GM12878 (cell line): ENCODE data around the gene UNCX. TPM values are rescaled to one million over a fixed set of nuclear protein-coding genes. Genes with fewer than 3 reads are reported as not detected.

ENCODE experiments used
- ATAC-seq: fragments of 200-7000 bp; cut with Tn5 transposase; 3 replicates; pipeline ENCODE4 v1.9.1; 2020; ENCODE audit warnings: mild to moderate bottlenecking, moderate library complexity
- BruUV-seq: library from RNA; stranded (reverse); fragments of 400-500 nt; replicated peaks from 2 replicates; lab custom pipeline; 2021; lab: Mats Ljungman, UMichigan
- CTCF ChIA-PET: fragments of 300-600 bp; sonication (Branson Sonifier 250); formaldehyde crosslinking; extraction: SDS; loops from one replicate; lab custom pipeline; 2021; ENCODE audit warnings: inconsistent platforms; lab: Yijun Ruan, JAX
- POLR2A ChIA-PET: fragments of 350-600 bp; formaldehyde crosslinking; extraction: SDS; loops from one replicate; lab custom pipeline; 2021; ENCODE audit warnings: inconsistent platforms; lab: Charles Lee
- RAD21 ChIA-PET: fragments of 300-600 bp; sonication (Branson Sonifier 250); formaldehyde crosslinking; loops from one replicate; lab custom pipeline; 2023; ENCODE audit warnings: antibody characterized with exemption; ENCODE audit not compliant: unreplicated experiment; lab: Charles Lee
- SMC1A ChIA-PET: fragments of 300-600 bp; sonication (Branson Sonifier 250); formaldehyde crosslinking; loops from one replicate; lab custom pipeline; 2023; ENCODE audit not compliant: unreplicated experiment, uncharacterized antibody; lab: Charles Lee
- DNase-seq: peaks from one replicate; pipeline ENCODE4 v3.0.0-alpha.2; 2011; ENCODE audit warnings: low read depth, low spot score
- FAIRE-seq: peaks from 3 replicates; lab custom pipeline; 2011; peaks lifted over from hg19 to GRCh38; lab: Jason Lieb, UNC
- H2AFZ ChIP-seq: 2 replicates; pipeline ENCODE4 v1.6.0; 2011; ENCODE audit warnings: low read depth, low read length, control low read depth; ENCODE audit not compliant: control insufficient read depth
- H3K27ac ChIP-seq: 2 replicates; pipeline ENCODE4 v1.5.1; 2011; ENCODE audit warnings: control low read depth; ENCODE audit not compliant: control insufficient read depth, insufficient read depth
- H3K27me3 ChIP-seq, 2 experiments: replicated peaks in 1 of 2; 2 replicates each; pipeline versions ENCODE4 v1.6.0 to v1.6.1; 2011; ENCODE audit warnings: low read length in 1 of 2; ENCODE audit not compliant: control insufficient read depth in 2 of 2, insufficient read depth in 2 of 2
- H3K36me3 ChIP-seq, 2 experiments: 2 replicates each; pipeline ENCODE4 v1.5.1; 2011; ENCODE audit warnings: low read length in 1 of 2; ENCODE audit not compliant: control insufficient read depth in 2 of 2, insufficient read depth in 2 of 2
- H3K4me1 ChIP-seq: 2 replicates; pipeline ENCODE4 v1.6.1; 2011; ENCODE audit warnings: mild to moderate bottlenecking, low read length, moderate library complexity, mixed read lengths; ENCODE audit not compliant: control insufficient read depth, insufficient read depth
- H3K4me2 ChIP-seq: 2 replicates; pipeline ENCODE4 v1.6.0; 2011; ENCODE audit warnings: control low read depth; ENCODE audit not compliant: control insufficient read depth, insufficient read depth
- H3K4me3 ChIP-seq: fragments of 200-600 bp; sonication (generic); 2 replicates; pipeline ENCODE4 v1.5.1; 2016
- H3K79me2 ChIP-seq: 2 replicates; pipeline ENCODE4 v1.6.0; 2011; ENCODE audit warnings: low read length; ENCODE audit not compliant: control insufficient read depth, insufficient read depth
- H3K9ac ChIP-seq: 2 replicates; pipeline ENCODE4 v1.8.0; 2011; ENCODE audit warnings: low read length, control low read depth, mixed read lengths; ENCODE audit not compliant: control insufficient read depth, insufficient read depth
- H3K9me3 ChIP-seq: replicated peaks from 3 replicates; pipeline ENCODE4 v1.5.1; 2011; ENCODE audit warnings: mild to moderate bottlenecking, low read length; ENCODE audit not compliant: control insufficient read depth, insufficient read depth
- H4K20me1 ChIP-seq: 2 replicates; pipeline ENCODE4 v1.6.0; 2011; ENCODE audit not compliant: control insufficient read depth, insufficient read depth
- ATF2 ChIP-seq: IDR thresholded peaks from 2 replicates; pipeline ENCODE4 v1.6.1; 2012; ENCODE audit warnings: low read length, inconsistent platforms
- ATF3 ChIP-seq: IDR thresholded peaks from 2 replicates; pipeline ENCODE4 v1.6.1; 2011; ENCODE audit warnings: low read depth, mild to moderate bottlenecking, low read length, moderate library complexity, borderline replicate concordance; ENCODE audit errors: extremely low read depth
- CBX3 ChIP-seq: fragments of 200-600 bp; sonication (generic); IDR thresholded peaks from 2 replicates; pipeline ENCODE4 v1.6.1; 2016; ENCODE audit warnings: low read depth, borderline replicate concordance
- IRF3 ChIP-seq: fragments of 450-650 bp; IDR thresholded peaks from 2 replicates; pipeline ENCODE4 v1.6.1; 2014; ENCODE audit warnings: mild to moderate bottlenecking
- NKRF ChIP-seq: fragments of 450-650 bp; conservative IDR thresholded peaks from 2 replicates; pipeline ENCODE4 v1.6.1; 2017; ENCODE audit warnings: mild to moderate bottlenecking, moderate library complexity
- PKNOX1 ChIP-seq: fragments of 450-650 bp; IDR thresholded peaks from 2 replicates; pipeline ENCODE4 v1.6.1; 2016; ENCODE audit warnings: mild to moderate bottlenecking
- ZBTB33 ChIP-seq: fragments of 450-650 bp; IDR thresholded peaks from 2 replicates; pipeline ENCODE4 v1.6.1; 2017; ENCODE audit warnings: mild to moderate bottlenecking
- ZBTB4 ChIP-seq: fragments of 450-650 bp; formaldehyde crosslinking; IDR thresholded peaks from 2 replicates; pipeline ENCODE4 v1.4.0; 2022; ENCODE audit warnings: mild to moderate bottlenecking, moderate library complexity
- ZNF384 ChIP-seq: IDR thresholded peaks from 2 replicates; pipeline ENCODE4 v1.6.1; 2012; ENCODE audit warnings: low read depth, mild to moderate bottlenecking, low read length, improper control_type of control experiment, borderline replicate concordance
- WGBS: methylation state at CpG from one replicate; pipeline ENCODE4 v1.1.6; 2016; ENCODE audit warnings: low lambda C conversion rate; ENCODE audit not compliant: insufficient replicate concordance, insufficient coverage; ENCODE audit errors: missing lambda C conversion rate; 5-methylcytosine and 5-hydroxymethylcytosine counted together
- in situ Hi-C: fragments of 300-500 bp; cut with MboI; formaldehyde crosslinking; loops from 9 replicates; pipeline ENCODE4 v1.14.3; 2018; ENCODE audit warnings: mixed read lengths
- intact Hi-C: fragments of 100-400 bp; cut with micrococcal nuclease; formaldehyde crosslinking; loops from one replicate; pipeline ENCODE4 v1.14.2; 2022; ENCODE audit not compliant: unreplicated experiment
- polyA plus RNA-seq, 11 experiments: library from polyadenylated mRNA; depleted of rRNA in 4 of 11; unstranded in 6 of 11; stranded (reverse) in 5 of 11; fragments of >200 nt; fragmentation: Nextera tagmentation in 4 of 11; fragmentation: Illumina TruSeq in 1 of 11; extraction: Ambion mirVana in 4 of 11; extraction: Trizol in 1 of 11; gene quantifications; 1 replicate in 1 of 11; 2 replicates in 10 of 11; pipeline versions ENCODE4 v1.2.1 to v1.2.3, GENCODE V29; 2011 to 2016; ENCODE audit warnings: inconsistent platforms in 2 of 11, missing spikeins in 2 of 11, low read depth in 1 of 11
- total RNA-seq, 4 experiments: library from RNA; depleted of rRNA in 3 of 4; stranded (reverse); fragments of >200 nt in 3 of 4; fragmentation: Illumina TruSeq in 1 of 4; extraction: Trizol in 1 of 4; gene quantifications; 2 replicates each; pipeline versions ENCODE4 v1.2.1 to v1.2.3, GENCODE V29; 2013 to 2021

The UNCX gene
- total and polyA plus RNA-seq, 10 of the 15 experiments (the other 5 are each of a cell fraction or from before 2014, with no cell fraction given) = not detected

GRCh38 chr7:1264345-1265280 lies 31.9 kb downstream of the UNCX start:
- FAIRE-seq = no peak
- ChIA-PET SMC1A (no interaction called here), POLR2A (no interaction called here), RAD21 (no interaction called here), CTCF (no interaction called here)
- H3K9ac ChIP-seq = no peak overlapping the region
- H3K4me3 ChIP-seq = no peak overlapping the region
- BruUV-seq = no TSS peak
- H3K4me2 ChIP-seq = no peak overlapping the region
- H3K27ac ChIP-seq = no peak overlapping the region
- no peaks in the 10 kb centered on the region; a peak in 1 of 4 replicates for H3K27me3 ChIP-seq
- H3K9me3 ChIP-seq = no peaks in the 10 kb centered on the region
- in situ Hi-C loops = no loop called here
- no peak overlapping the region for H2AFZ ChIP-seq
- H3K4me1 ChIP-seq = no peaks in the 10 kb centered on the region
- DNase-seq = no peak
- ATAC-seq = no peak
- WGBS = 35% methylated on average over 29 of the region's 30 CpGs
- intact Hi-C loops = no loop called here
- no peaks in the 10 kb centered on the region for H4K20me1 ChIP-seq
- no peaks in the 10 kb centered on the region for H3K36me3 ChIP-seq
- no peaks in the 10 kb centered on the region for H3K79me2 ChIP-seq
- TF ChIP-seq IRF3 = no peak
- TF ChIP-seq ZNF384 = no peak
- no peak for TF ChIP-seq PKNOX1
- no peak for TF ChIP-seq ZBTB4 (CRISPR knock-in tag)
- TF ChIP-seq CBX3 = no peak
- TF ChIP-seq NKRF = no peak
- no peak for TF ChIP-seq ATF2
- no peak for TF ChIP-seq ZBTB33
- TF ChIP-seq ATF3 = no peak
